GM10248 (cell line): Measurements from ENCODE around the gene SMYD1.

ENCODE experiments used
- CTCF ChIA-PET: fragments of 300-600 bp; sonication (Branson Sonifier 250); formaldehyde crosslinking; extraction: SDS; loops from one replicate; lab custom pipeline; 2021; ENCODE audit warnings: antibody characterized with exemption; lab: Yijun Ruan, JAX
- POLR2A ChIA-PET: fragments of 350-650 bp; sonication (Branson Sonifier 250); formaldehyde crosslinking; extraction: SDS; loops from one replicate; lab custom pipeline; 2020; ENCODE audit warnings: antibody characterized with exemption; lab: Yijun Ruan, JAX
- DNase-seq: peaks from one replicate; pipeline ENCODE4 v3.0.0; 2012; ENCODE audit errors: extremely low spot score
- TF ChIP-seq, protein P1 (sequence below): IDR thresholded peaks from 2 replicates; pipeline ENCODE4 v1.5.1; 2012; ENCODE audit warnings: mild to moderate bottlenecking, low read depth; ENCODE audit errors: extremely low read depth, missing control alignments, control extremely low read depth

The SMYD1 gene

GRCh38 chr2:88139804-88140203 lies 72.2 kb downstream of the SMYD1 start:
- no peak for DNase-seq
- ChIA-PET CTCF (interaction anchor here (0.9 kb wide), 1 partner anchor 79 kb away, joined by 3 read pairs; no protein-coding TSS in a partner anchor), POLR2A (no interaction called here)
- TF ChIP-seq, protein P1, sequence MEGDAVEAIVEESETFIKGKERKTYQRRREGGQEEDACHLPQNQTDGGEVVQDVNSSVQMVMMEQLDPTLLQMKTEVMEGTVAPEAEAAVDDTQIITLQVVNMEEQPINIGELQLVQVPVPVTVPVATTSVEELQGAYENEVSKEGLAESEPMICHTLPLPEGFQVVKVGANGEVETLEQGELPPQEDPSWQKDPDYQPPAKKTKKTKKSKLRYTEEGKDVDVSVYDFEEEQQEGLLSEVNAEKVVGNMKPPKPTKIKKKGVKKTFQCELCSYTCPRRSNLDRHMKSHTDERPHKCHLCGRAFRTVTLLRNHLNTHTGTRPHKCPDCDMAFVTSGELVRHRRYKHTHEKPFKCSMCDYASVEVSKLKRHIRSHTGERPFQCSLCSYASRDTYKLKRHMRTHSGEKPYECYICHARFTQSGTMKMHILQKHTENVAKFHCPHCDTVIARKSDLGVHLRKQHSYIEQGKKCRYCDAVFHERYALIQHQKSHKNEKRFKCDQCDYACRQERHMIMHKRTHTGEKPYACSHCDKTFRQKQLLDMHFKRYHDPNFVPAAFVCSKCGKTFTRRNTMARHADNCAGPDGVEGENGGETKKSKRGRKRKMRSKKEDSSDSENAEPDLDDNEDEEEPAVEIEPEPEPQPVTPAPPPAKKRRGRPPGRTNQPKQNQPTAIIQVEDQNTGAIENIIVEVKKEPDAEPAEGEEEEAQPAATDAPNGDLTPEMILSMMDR = no peak

DNA sequence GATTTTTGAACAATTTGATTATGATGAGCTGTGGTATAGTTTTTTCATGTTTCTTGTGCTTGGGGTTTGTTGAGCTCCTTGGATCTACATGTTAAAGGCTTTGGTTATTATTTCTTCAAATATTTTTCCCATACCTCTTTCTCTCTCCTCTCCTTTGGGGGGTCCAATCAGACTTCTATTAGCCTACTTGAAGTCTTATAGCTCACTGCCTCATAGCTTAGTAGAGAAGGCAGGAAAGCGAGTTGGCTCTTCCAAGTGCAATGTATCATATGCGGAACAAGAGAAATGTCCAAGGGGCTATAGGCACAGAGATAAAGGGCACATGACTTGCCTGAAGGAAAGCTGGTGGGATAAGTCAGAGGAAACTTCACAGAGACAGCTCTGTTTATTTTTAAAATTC lies 74.3 kb downstream of the SMYD1 start:
- TF ChIP-seq, protein P1 = no peak
- ChIA-PET CTCF (interaction anchor here (1.0 to 1.8 kb wide), 2 partner anchors 8 to 11 kb away, joined by 3 to 4 read pairs; no protein-coding TSS in a partner anchor), POLR2A (no interaction called here)
- no peak for DNase-seq

- ChIA-PET POLR2A (no interaction called here), CTCF (no interaction called here)
- DNase-seq = no peak
- TF ChIP-seq, protein P1 = no peak
These were observed 76.6 kb downstream of the SMYD1 start for GRCh38 chr2:88144271-88144670.

DNA sequence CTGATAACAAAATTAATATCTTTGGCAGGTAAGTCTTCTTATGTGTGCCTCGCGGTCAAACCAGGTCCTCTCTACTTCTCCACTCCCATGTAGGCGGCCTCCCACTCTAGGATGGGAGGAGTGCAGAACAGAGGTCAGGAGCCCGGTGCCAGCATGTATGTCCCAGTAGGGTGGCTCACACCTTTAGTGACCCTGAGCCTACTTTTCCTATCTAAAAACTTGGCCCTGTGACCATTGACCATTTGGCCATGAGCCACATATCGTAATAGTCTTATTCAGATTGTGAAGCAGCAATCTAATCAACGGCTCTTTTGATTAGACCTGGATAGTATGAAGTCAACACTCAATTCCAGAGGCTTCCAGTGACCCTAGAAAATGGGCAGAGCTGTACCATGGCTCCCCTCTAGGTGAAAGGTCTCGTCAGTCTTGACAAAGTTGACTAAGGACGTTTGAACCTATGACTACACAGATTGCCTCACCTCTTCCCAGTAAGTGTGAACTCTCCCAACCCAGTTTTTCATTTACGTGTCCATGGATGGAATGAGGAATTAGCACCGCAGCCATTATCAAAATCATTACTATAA lies 77.4 kb downstream of the SMYD1 start:
- TF ChIP-seq, protein P1 = no peak
- DNase-seq = no peak
- CTCF ChIA-PET = interaction anchor here (0.8 to 2.7 kb wide), 2 partner anchors 15 to 142 kb away, joined by 3 to 16 read pairs; no protein-coding TSS in a partner anchor
- POLR2A ChIA-PET = no interaction called here

GRCh38 chr2:88146590-88146989 lies 79.0 kb downstream of the SMYD1 start:
- no peak for DNase-seq
- ChIA-PET CTCF (interaction anchor here (0.8 to 2.7 kb wide), 3 partner anchors 9 to 86 kb away, joined by 3 to 16 read pairs (median 6); no protein-coding TSS in a partner anchor), POLR2A (no interaction called here)
- TF ChIP-seq, protein P1 = no peak

GRCh38 chr2:88147145-88147544 lies 79.5 kb downstream of the SMYD1 start:
- POLR2A ChIA-PET = no interaction called here
- DNase-seq = no peak
- TF ChIP-seq, protein P1 = no peak
- CTCF ChIA-PET = interaction anchor here (0.8 to 2.7 kb wide), 4 partner anchors 8 to 87 kb away, joined by 3 to 16 read pairs (median 4); no protein-coding TSS in a partner anchor
